NCI-H446 (cell line): Measurements from ENCODE around the gene TMEM255A.

Experiments used
- DNase-seq, 2 experiments: peaks; one replicate each; lab custom pipeline; 2025; lab: John Stamatoyannopoulos, UW

TMEM255A gene

DNA sequence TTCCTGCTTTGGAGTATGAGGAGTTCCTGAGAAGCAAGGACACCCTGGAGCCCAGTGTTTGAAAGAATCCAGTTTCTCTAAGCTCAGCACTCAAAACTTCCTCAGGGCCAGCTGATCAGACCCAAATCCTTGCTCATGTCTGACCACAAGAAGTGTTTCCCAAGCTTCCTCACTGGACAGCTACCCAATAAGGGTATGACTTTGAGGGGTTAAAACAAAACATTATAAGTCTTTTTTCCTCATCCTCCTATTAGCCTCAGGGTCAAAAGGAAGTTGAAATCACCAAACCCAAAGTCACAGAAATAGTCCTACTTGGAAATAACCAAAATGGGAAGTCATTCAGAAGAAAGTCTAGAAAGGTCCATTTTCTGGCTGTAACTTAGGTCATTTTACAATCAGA lies 46.9 kb downstream of the TMEM255A start:
- no peak for DNase-seq

DNA sequence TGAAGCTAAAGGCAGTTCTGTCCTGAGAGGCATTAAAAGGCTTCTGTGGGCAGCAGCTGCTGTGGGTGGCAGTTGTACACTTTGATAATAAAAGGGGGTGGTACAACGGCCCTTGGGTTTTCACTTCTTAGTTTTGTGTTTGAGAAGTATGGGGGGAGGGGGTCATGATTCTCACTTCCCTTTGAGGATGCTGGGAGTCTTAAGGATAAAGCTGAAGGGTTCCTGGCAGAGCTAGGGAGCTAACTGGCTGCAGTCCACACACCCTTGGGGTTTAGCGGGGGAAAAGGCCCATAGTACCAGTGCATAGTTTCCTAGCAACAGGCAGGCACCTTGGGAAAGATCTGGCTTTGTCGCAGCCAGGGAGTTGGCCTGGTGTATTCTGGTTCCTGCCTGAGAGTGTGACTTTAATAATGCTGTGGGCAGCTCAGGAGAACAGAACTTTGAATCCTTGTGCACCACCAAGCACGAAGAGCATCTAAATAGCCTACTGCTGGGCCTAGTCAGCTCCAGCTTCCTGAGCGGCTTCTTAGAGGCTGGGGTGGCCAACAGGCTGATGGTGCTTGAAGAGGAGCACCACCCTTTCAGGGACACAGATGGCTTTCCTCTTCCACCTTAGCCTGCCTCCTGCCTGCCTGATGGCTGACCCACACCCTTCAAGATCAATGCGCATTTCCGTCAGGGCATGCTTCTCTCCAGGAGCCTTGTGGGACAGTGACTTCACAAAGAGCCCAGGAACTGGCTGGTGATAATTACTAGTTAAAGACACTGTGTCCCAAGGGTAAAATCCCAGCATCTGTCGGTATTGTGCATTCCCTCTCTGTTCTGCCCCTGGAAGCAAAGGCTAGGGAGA lies 48.2 kb downstream of the TMEM255A start:
- DNase-seq = no peak

DNA sequence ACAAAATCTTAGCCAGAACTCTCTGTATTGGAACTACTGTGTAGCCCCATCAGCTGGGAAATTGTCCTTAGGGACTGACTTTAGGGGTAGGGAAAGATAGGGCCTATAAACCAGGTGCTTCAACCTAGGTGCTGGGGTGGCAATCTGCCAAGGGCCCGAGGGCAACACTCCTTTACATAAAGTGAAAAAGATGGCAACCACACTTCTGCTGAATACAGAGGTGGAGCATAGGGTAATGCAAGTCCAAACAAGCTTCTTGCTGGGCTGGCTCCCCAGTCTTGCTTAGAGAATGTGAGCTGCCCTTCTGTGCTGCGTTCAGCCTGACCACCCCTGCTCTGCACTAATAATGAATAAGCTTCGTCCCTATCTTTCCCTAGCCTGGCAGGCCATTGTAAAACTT lies 50.9 kb downstream of the TMEM255A start:
- DNase-seq = no peak

DNA sequence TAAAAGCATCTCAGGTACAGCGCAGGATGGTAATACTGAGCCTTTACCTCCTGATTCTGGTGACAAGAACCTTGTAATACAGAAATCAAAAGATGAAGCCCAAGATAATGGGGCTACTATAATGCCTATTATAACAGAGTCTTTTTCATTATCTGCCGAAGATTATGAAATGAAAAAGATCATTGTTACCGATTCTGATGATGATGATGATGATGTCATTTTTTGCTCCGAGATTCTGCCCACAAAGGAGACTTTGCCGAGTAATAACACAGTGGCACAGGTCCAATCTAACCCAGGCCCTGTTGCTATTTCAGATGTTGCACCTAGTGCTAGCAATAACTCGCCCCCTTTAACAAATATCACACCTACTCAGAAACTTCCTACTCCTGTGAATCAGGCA lies 57.5 kb downstream of the TMEM255A start:
- DNase-seq = no peak

DNA sequence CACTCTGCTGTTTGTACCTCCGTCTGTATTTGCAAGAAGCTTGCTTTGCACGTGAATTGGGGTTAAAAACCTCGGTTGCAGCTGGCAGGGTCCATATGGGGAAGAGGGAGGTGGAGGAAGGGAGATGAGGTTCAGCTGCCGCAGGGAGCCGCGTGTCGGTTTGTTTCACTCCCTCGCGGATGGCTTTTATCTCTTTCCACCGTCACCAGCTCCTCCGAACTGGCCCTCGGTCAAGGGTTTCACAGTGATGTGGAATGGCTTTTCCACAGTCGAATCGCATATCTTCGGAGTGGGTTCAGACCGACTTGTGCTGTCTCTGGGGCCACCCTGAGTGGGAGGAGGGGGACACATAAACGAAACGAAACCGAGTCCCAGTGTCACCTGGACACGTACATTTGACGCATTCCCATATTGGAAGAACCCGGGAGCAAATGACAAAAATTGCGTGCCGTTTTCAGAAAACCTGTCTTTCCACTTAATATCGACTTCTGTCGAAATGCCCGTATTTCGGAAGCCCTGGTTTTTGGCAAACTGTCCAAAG lies 59.7 kb downstream of the TMEM255A start:
- DNase-seq = no peak

DNA sequence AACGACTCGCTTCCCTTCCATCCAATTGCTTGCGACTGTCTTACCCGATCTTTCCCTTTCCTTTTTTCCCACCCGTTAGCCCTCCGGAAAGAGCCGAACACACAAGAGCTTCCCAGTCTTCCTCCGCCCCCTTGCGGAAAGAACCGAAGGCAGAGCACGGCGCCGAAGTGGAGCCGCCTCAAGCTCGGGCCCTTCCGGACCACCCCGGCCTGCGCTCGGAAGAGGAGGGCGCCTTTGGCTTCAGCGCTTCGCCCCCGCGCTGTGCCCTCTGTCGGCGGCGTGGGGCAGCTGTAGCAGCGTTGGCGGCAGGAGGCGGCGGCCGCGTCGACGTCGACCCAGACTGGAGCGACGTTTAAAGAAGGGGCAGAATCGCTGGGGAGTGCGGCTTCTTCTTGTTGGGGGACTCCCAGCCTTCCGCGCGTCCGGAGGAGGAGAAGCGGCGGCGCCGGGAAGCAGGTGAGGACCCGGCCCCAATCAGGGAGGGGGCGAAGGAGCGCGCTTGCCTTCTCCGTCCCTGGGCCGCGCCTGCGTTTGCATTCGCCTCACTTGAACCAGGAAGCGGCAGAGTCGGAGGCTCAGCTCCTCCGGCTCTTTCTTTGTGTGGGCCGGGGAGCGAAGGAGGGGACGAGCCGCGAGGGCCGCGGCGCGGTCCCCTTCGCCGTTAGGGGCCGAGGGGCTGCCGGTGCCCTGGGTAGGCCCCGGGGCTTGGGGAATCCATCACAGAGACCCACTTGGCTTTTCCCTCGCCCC lies 60.6 kb downstream of the TMEM255A start, which contains the start of gene ZBTB33:
TSS of gene ZBTB33 (plus strand) at position 291 of the 750 bp plus-strand sequence. CDS start 2,604 bp downstream, outside the sequence.
- DNase-seq = peak; percentile 84 to 94

DNA sequence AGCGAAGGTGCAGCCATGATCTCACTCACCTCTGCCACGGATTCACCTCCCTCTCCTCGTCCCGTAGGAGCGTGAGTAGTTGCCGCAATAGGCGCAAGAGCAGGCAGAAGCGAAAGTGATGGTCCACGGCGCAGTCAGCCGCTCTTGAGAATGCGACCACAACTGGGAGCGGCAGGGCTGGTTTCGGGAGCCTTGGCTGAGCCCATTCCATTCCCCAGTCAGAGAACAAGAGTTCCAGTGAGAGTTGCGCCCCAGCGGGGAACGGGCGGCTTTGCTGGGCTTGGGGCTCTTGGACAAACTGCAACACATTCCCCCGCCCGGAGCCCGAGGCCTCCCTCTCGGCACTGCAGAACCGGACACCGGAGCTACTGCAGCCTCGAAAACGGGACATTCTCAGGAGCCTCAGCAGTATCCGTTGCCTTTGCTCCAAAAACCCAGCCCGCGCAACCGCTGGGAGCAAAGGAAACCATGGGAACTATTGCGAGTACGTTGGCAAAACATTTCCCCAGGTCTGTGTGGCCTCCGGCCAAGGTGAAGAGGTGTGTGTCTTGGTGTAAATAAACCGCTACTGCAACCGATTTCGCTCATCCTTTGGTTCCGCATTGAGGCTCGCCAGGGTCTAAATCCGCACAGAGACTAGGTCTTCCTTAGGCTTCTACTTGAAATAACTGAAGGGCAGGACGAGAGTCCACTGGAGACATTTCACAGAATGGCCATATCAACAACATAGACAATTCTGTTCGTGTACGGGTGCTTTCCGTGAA lies 66.3 kb downstream of the TMEM255A start:
- DNase-seq = peak; percentile 26 to 76

DNA sequence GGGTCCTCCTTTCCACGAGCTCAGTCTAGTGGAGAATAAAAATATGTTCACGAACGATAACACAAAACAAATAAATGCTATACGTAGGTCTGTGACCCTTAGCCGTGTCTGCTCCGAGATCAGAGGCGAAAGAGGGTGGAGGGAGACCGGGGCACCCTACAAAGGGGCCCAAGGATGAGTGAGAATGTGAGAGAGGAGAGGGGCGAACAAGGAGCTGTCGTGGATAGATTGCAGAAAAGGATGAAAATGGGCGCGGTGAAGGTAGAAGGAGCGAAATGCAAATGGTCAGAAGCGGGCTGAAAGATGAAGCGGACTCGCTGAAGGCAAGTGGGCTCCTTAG lies 66.9 kb downstream of the TMEM255A start:
- DNase-seq = no peak

DNA sequence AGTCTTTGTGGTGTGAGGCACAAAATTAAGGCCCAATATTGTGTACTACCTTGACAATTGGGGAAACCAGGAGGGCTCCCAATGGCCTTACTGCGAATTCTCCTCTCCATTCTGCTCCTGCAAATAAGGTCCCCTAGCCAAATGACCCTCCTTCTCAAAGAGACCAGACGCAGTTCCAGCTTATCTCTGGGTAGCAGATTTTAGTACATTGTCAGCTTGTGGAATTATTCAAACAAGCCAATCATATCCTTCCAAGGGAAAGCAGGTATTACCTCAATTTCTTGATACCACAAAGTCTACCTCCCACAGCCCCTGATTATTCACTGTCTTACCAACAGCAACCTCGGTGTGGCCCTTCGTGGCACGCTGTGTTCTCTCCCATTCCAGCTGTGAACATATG lies 68.4 kb downstream of the TMEM255A start:
- DNase-seq = no peak

DNA sequence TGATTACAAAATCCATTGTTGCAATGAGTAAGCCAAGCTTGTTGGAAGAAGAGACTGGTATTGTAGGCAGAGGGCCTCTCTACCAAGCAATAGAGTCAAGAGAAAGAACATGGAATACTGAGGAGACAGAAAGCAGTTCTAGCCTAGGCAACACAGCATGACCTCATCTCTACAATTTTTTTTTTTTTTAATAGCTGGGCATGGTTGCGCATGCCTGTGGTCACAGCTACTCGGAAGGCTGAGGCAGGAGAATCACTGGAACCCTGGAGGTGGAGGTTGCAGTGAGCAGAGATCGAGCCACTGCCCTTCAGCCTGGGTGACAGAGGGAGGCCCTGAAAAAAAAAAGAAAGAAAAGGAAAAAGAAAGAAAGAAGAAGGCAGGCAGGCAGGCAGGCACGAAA lies 72.3 kb downstream of the TMEM255A start:
- DNase-seq = no peak

DNA sequence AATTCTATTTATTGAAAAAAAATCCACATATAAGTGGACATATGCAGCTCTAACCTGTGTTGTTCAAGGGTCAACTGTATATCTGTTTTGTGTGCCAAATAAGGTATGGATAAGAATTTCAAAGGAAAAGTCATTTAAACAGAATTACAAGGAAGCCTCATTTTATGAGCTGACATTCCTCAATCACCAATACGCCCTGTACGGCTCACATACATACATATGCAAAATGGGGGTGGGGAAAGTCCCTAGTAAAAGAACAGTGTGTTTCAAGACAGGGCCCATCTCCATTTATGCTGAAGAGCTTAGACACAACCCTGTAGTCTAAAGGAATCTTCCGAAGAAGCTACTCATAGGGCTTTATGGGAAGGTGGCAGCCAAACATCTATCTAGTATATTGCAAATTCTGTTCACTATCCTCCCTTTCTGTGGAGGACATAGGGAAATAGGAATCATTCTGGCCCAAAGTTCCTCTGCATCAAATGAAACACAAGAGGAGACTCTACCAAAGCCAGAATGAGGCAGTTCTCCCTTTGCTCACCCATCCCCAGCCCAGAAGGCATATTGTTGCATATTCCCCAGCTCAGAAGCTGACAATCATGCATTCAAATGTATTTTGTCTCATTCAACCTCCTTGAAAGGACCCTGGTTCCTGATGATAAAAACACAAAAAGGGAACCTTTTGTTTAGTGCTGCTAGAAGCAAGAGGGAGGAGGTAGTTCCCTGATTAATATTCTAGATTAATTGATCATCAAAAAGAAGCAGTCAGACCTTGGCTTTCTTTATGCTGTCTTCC lies 74.4 kb downstream of the TMEM255A start:
- DNase-seq = no peak

DNA sequence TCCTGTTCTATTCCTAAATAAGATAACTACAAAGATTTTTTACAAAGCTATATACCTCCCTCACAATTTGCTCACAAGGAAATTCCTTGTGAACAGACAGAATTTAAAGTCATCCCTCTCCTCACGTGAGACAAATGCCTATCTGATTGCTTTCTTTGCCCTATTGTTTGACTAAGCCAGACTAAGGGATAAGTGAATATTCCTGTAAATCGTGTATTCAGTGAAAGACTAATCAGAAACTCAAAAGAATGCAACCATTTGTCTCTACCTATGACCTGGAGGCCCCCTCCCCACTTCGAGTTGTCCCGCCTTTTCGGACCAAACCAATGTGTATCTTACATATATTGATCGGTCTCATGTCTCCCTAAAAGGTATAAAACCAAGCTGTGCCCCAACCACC lies 76.0 kb downstream of the TMEM255A start:
- no peak for DNase-seq

DNA sequence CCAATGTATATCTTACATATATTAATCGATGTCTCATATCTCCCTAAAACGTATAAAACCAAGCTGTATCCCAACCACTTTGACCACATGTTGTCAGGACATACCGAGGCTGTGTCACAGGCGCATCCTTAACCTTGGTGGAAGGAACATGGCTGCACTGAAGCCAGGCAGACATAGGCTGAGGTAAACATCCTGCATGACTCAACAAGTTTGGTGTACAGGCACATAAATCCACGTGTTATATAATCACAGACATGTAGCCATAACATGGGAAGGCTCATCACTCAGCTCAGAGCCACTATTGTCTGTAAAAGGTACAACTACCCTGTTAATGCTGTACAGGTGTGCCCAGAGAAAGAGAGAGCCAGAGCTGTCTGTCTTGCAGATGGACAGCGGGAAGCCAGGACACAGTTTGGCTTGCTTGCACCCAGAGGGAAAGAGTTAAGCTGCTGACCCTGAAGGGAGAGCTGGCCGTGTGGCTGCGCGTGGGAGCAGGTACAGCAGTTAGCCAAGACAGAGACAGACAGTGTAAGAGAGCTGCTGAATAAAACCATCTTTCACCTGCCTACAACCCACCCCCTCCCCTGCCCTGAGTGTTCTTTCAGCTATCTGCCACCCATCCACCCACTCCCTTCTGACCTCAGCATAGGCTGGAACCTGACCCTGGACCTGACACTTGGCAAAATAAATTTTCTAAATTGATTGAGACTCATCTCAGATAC lies 82.9 kb downstream of the TMEM255A start:
- no peak for DNase-seq

DNA sequence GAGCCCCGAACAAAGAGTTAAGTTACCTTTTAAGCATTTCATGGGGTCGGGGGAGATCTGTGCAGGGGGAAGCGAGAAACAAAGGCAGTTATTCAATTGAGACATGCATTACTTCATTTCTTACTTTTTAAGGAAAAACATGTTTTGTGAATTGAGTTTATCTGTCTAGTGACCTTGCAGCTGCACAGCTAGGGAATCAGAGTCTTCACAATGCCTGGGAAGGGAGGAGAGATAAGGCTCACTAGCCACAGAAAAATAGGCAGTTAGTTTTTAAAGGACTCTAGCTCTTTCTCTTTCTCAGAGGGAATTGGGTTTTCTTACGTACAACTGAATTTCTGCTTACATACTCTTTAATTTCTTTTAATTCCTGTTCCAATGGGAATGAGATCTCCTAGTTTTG lies 86.9 kb downstream of the TMEM255A start:
- no peak for DNase-seq

DNA sequence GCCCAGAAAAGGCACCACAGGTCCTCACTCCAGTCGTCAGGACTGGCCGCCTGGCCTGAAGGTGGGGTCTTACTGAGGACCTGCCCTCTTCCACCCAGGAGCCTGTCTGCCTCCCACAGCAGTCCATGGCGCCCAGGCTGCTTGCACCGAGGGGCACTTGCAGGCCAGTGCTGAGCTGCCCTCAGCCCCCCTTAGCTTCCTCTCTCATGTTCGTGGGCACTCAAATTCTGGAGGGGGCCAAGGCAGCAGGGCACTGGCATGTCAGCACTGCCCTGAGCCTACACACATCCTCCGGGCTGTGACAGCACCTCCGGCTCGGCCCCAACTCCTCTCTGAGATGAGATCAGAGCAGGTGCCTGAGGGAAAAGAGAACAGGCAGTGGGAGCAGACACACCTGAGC lies 87.9 kb downstream of the TMEM255A start:
- no peak for DNase-seq

DNA sequence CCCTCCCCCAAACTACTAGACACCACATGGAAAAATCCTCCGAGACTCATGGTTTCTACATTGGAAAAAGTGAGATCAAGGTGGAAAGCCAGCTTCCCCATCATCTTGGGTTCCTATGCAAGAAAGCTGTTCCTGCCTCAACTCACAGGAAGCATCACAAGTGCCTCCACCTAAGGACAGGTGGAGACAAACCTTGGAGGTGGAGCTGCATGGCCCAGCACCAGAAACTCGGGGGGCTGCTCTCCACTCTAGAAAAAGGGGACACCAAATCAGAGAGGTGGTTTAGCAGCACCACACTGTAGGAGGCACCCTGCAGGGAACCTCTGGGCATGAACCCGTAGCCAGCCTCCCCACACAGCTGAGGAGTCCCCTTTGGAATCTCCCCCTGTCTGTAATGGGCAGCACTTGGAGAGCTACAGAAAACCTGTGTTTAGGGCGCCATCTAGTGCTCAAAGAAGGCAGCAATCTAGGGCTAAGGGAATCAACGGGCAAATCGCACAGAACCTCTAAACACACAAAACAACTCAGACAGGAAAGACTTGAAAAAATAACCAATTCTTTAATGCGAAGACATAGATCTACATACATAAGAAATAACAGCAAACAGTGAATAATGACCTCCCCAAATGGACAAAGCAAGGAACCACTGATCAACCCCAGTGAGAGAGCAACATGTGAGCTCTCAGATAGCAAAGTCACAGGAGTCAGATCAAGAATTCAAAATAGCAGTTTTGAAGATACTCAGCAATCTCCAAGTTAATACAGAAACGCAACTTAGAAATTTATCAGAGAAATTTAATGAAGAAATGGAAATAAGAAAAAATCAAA lies 97.6 kb downstream of the TMEM255A start:
- peak; percentile 12 to 40 for DNase-seq
